Glutamatergic neuron (in vitro differentiated cells): Measurements from ENCODE around the gene DAB2IP. TPM values are rescaled to one million over a fixed set of nuclear protein-coding genes. Genes with fewer than 3 reads are reported as not detected.
A peak's percentile ranks its signal among the peaks of the same experiment; 100 is the strongest.

Experiments used
- DNase-seq: peaks from one replicate; pipeline ENCODE4 v3.0.0; 2022
- H3K27ac Mint-ChIP-seq: one replicate; pipeline ENCODE4 v1.8.0; 2020; ENCODE audit warnings: mild to moderate bottlenecking, mixed read lengths, inconsistent platforms; ENCODE audit not compliant: unreplicated experiment
- H3K27me3 Mint-ChIP-seq: one replicate; pipeline ENCODE4 v1.8.0; 2020; ENCODE audit warnings: mild to moderate bottlenecking, moderate library complexity, mixed read lengths, inconsistent platforms; ENCODE audit not compliant: unreplicated experiment
- H3K36me3 Mint-ChIP-seq: one replicate; pipeline ENCODE4 v1.8.0; 2020; ENCODE audit warnings: mild to moderate bottlenecking, mixed read lengths, inconsistent platforms; ENCODE audit not compliant: unreplicated experiment
- H3K4me1 Mint-ChIP-seq: one replicate; pipeline ENCODE4 v1.8.0; 2020; ENCODE audit warnings: mild to moderate bottlenecking, low read depth, mixed read lengths, inconsistent platforms; ENCODE audit not compliant: unreplicated experiment
- H3K4me3 Mint-ChIP-seq: one replicate; pipeline ENCODE4 v1.8.0; 2020; ENCODE audit warnings: mild to moderate bottlenecking, mixed read lengths, inconsistent platforms; ENCODE audit not compliant: unreplicated experiment
- H3K9me3 Mint-ChIP-seq: one replicate; pipeline ENCODE4 v1.8.0; 2020; ENCODE audit warnings: mild to moderate bottlenecking, moderate library complexity, mixed read lengths, inconsistent platforms; ENCODE audit not compliant: unreplicated experiment
- CTCF ChIP-seq: fragments of 200-600 bp; sonication (generic); IDR thresholded peaks from one replicate; pipeline ENCODE4 v1.5.0; 2021; ENCODE audit not compliant: partially characterized antibody, unreplicated experiment
- total RNA-seq: library from RNA; stranded (reverse); fragmentation: NEBNext Ultra II Directional; extraction: Animal tissue kit (Norgen Biotek cat#: 25700); gene quantifications from one replicate; pipeline ENCODE4 v1.2.1, GENCODE V29; 2021; ENCODE audit not compliant: unreplicated experiment

DAB2IP gene
- total RNA-seq, 1 donor from 2014 or later: 32.9 TPM

GRCh38 chr9:121821326-121821725, 169.9 kb downstream of the DAB2IP start:
- H3K27ac Mint-ChIP-seq: peak overlapping the region; percentile 89

GRCh38 chr9:121822093-121823085, 171.0 kb downstream of the DAB2IP start:
- H3K27ac Mint-ChIP-seq: peak overlapping the region; percentile 97
- peak overlapping the region; percentile 68 for H3K4me3 Mint-ChIP-seq

More at GRCh38 chr9:121821326-121821725, 169.9 kb downstream of the DAB2IP start:
- Mint-ChIP-seq H3K27me3 (peaks cover 14% of the 10 kb centered on the region), H3K4me3 (peak overlapping the region; percentile 68), H3K36me3 (no peaks in the 10 kb centered on the region), H3K4me1 (peaks cover 38% of the 10 kb centered on the region), H3K9me3 (peaks cover 13% of the 10 kb centered on the region)
- no peak for DNase-seq
- TF ChIP-seq CTCF: no peak

GRCh38 chr9:121823451-121824169, 172.2 kb downstream of the DAB2IP start:
- no peak for DNase-seq
- Mint-ChIP-seq H3K36me3 (no peaks in the 10 kb centered on the region), H3K27me3 (peaks cover 7% of the 10 kb centered on the region), H3K4me3 (no peak overlapping the region), H3K27ac (peak overlapping the region; percentile 65), H3K4me1 (peaks cover 30% of the 10 kb centered on the region), H3K9me3 (peaks cover 7% of the 10 kb centered on the region)
- no peak for TF ChIP-seq CTCF

More at GRCh38 chr9:121822093-121823085, 171.0 kb downstream of the DAB2IP start:
- DNase-seq: peak; percentile 54
- no peak for TF ChIP-seq CTCF
- Mint-ChIP-seq H3K27me3 (peaks cover 9% of the 10 kb centered on the region), H3K36me3 (no peaks in the 10 kb centered on the region), H3K4me1 (peaks cover 31% of the 10 kb centered on the region), H3K9me3 (peaks cover 9% of the 10 kb centered on the region)

- peaks cover 7% of the 10 kb centered on the region for H3K9me3 Mint-ChIP-seq
- peaks cover 5% of the 10 kb centered on the region for H3K27me3 Mint-ChIP-seq
- no peak overlapping the region for H3K27ac Mint-ChIP-seq
- peaks cover 27% of the 10 kb centered on the region for H3K4me1 Mint-ChIP-seq
- H3K4me3 Mint-ChIP-seq: no peak overlapping the region
- no peak for DNase-seq
- TF ChIP-seq CTCF: no peak
- H3K36me3 Mint-ChIP-seq: no peaks in the 10 kb centered on the region
Observed at GRCh38 chr9:121824651-121825030, 173.2 kb downstream of the DAB2IP start.
